GM12878 (cell line): ENCODE results near the gene TUBA8.

Source experiments
- EP300 ChIP-seq, 2 experiments: fragments of 150-350 bp in 1 of 2; IDR thresholded peaks; 2 replicates each; pipeline ENCODE4 v1.6.1; 2011 to 2012; ENCODE audit warnings: low read depth in 2 of 2, low read length in 2 of 2, borderline replicate concordance in 1 of 2, improper control_type of control experiment in 1 of 2, inconsistent platforms in 1 of 2; ENCODE audit not compliant: control insufficient read depth in 1 of 2
- EZH2 ChIP-seq: IDR thresholded peaks from 2 replicates; pipeline ENCODE4 v1.6.1; 2012; ENCODE audit warnings: low read depth, mild to moderate bottlenecking, control low read depth, inconsistent platforms, low read length, borderline replicate concordance; ENCODE audit not compliant: control insufficient read depth
- KDM1A ChIP-seq: fragments of 200-600 bp; sonication (generic); IDR thresholded peaks from 2 replicates; pipeline ENCODE4 v1.6.1; 2016; ENCODE audit warnings: borderline replicate concordance
- NFIC ChIP-seq: IDR thresholded peaks from 2 replicates; pipeline ENCODE4 v1.6.1; 2012; ENCODE audit warnings: low read depth, mild to moderate bottlenecking, inconsistent platforms, low read length, moderate library complexity
- POLR2A ChIP-seq: IDR thresholded peaks from 2 replicates; pipeline ENCODE4 v1.6.1; 2011; ENCODE audit warnings: low read depth, mild to moderate bottlenecking, low read length
- RAD21 ChIP-seq: IDR thresholded peaks from 2 replicates; pipeline ENCODE4 v1.6.1; 2011; ENCODE audit warnings: mild to moderate bottlenecking, low read depth, low read length, moderate library complexity; ENCODE audit not compliant: insufficient read depth
- REST ChIP-seq: IDR thresholded peaks from 2 replicates; pipeline ENCODE4 v1.6.1; 2012; ENCODE audit warnings: mild to moderate bottlenecking, low read depth, low read length
- SMARCA5 ChIP-seq: fragments of 450-650 bp; IDR thresholded peaks from 2 replicates; pipeline ENCODE4 v1.6.1; 2017; ENCODE audit warnings: mild to moderate bottlenecking
- SUZ12 ChIP-seq: fragments of 200-600 bp; sonication (generic); IDR thresholded peaks from one replicate; pipeline ENCODE4 v1.6.1; 2018; ENCODE audit warnings: antibody characterized with exemption, mild to moderate bottlenecking; ENCODE audit not compliant: unreplicated experiment
- ZBTB40 ChIP-seq: fragments of 450-650 bp; IDR thresholded peaks from 2 replicates; pipeline ENCODE4 v1.6.1; 2016; ENCODE audit warnings: mild to moderate bottlenecking, moderate library complexity, borderline replicate concordance
- TF ChIP-seq, protein P1 (sequence below), 3 experiments: IDR thresholded peaks in 2 of 3; conservative IDR thresholded peaks in 1 of 3; 2 replicates each; pipeline ENCODE4 v1.5.1; 2011; ENCODE audit warnings: low read depth in 3 of 3, low read length in 3 of 3, mild to moderate bottlenecking in 3 of 3, control low read depth in 2 of 3, moderate library complexity in 2 of 3, inconsistent platforms in 1 of 3, mixed read lengths in 1 of 3; ENCODE audit not compliant: control insufficient read depth in 2 of 3, insufficient read depth in 1 of 3; ENCODE audit errors: extremely low read depth in 1 of 3
- TF ChIP-seq, protein P2 (sequence below): fragments of 450-650 bp; IDR thresholded peaks from 2 replicates; pipeline ENCODE4 v1.6.1; 2017; ENCODE audit warnings: antibody characterized with exemption, mild to moderate bottlenecking, moderate library complexity

GRCh38 chr22:18065256-18065655, 45.4 kb upstream of the TUBA8 start:
- TF ChIP-seq, protein P1, sequence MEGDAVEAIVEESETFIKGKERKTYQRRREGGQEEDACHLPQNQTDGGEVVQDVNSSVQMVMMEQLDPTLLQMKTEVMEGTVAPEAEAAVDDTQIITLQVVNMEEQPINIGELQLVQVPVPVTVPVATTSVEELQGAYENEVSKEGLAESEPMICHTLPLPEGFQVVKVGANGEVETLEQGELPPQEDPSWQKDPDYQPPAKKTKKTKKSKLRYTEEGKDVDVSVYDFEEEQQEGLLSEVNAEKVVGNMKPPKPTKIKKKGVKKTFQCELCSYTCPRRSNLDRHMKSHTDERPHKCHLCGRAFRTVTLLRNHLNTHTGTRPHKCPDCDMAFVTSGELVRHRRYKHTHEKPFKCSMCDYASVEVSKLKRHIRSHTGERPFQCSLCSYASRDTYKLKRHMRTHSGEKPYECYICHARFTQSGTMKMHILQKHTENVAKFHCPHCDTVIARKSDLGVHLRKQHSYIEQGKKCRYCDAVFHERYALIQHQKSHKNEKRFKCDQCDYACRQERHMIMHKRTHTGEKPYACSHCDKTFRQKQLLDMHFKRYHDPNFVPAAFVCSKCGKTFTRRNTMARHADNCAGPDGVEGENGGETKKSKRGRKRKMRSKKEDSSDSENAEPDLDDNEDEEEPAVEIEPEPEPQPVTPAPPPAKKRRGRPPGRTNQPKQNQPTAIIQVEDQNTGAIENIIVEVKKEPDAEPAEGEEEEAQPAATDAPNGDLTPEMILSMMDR (IDR thresholded peaks at IDR 0.05 in 2 of 3, conservative IDR thresholded peaks at IDR 0.05 in 1 of 3; ENCODE audit: control insufficient read depth in 2 of 3, extremely low read depth in 1 of 3, insufficient read depth in 1 of 3, low read depth in 3 of 3, low read length in 3 of 3) = peak in 1 of 3 experiments; percentile 19; a peak in 1 of 6 replicates
- TF ChIP-seq KDM1A (no peak), EP300 (IDR thresholded peaks at IDR 0.05; ENCODE audit: borderline replicate concordance in 1 of 2, control insufficient read depth in 1 of 2, low read depth in 2 of 2, low read length in 2 of 2) (no peak), SMARCA5 (no peak), EZH2 (no peak), ZBTB40 (no peak), REST (no peak), POLR2A (no peak), SUZ12 (no peak), NFIC (no peak), RAD21 (no peak)
- TF ChIP-seq, protein P2, sequence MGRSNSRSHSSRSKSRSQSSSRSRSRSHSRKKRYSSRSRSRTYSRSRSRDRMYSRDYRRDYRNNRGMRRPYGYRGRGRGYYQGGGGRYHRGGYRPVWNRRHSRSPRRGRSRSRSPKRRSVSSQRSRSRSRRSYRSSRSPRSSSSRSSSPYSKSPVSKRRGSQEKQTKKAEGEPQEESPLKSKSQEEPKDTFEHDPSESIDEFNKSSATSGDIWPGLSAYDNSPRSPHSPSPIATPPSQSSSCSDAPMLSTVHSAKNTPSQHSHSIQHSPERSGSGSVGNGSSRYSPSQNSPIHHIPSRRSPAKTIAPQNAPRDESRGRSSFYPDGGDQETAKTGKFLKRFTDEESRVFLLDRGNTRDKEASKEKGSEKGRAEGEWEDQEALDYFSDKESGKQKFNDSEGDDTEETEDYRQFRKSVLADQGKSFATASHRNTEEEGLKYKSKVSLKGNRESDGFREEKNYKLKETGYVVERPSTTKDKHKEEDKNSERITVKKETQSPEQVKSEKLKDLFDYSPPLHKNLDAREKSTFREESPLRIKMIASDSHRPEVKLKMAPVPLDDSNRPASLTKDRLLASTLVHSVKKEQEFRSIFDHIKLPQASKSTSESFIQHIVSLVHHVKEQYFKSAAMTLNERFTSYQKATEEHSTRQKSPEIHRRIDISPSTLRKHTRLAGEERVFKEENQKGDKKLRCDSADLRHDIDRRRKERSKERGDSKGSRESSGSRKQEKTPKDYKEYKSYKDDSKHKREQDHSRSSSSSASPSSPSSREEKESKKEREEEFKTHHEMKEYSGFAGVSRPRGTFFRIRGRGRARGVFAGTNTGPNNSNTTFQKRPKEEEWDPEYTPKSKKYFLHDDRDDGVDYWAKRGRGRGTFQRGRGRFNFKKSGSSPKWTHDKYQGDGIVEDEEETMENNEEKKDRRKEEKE = no peak
